ENCODE data around the gene FADS3. TPM values are rescaled to one million over a fixed set of nuclear protein-coding genes. Genes with fewer than 3 reads are reported as not detected.
A peak's percentile ranks its signal among the peaks of the same experiment; 100 is the strongest.

Gene FADS3
- polyA plus RNA-seq, 1 donor from 2014 or later: 21.8 TPM

- H3K27me3 Mint-ChIP-seq: no peaks in the 10 kb centered on the region
- H3K27ac Mint-ChIP-seq: no peak overlapping the region
- H3K36me3 Mint-ChIP-seq: peaks cover 2% of the 10 kb centered on the region
- H3K4me3 Mint-ChIP-seq: no peak overlapping the region
- H3K4me1 Mint-ChIP-seq: peaks cover 4 to 9% (median 5%) of the 10 kb centered on the region in 3 donors
- H3K9me3 Mint-ChIP-seq: peaks cover 0 to 1% (median 0%) of the 10 kb centered on the region in 3 donors
Measured at GRCh38 chr11:61839742-61840141, 51.6 kb downstream of the FADS3 start.

GRCh38 chr11:61838921-61839320 lies 52.4 kb downstream of the FADS3 start:
- Mint-ChIP-seq H3K4me3 (no peak overlapping the region), H3K4me1 (peaks cover 9 to 14% (median 12%) of the 10 kb centered on the region in 3 donors), H3K27ac (no peak overlapping the region), H3K36me3 (peaks cover 2% of the 10 kb centered on the region), H3K27me3 (no peaks in the 10 kb centered on the region), H3K9me3 (peaks cover 0 to 1% (median 0%) of the 10 kb centered on the region in 3 donors)

- peaks cover 1% of the 10 kb centered on the region for H3K27me3 Mint-ChIP-seq
- peaks cover 0 to 1% (median 0%) of the 10 kb centered on the region in 3 donors for H3K9me3 Mint-ChIP-seq
- H3K4me3 Mint-ChIP-seq: no peak overlapping the region
- H3K27ac Mint-ChIP-seq: no peak overlapping the region
- H3K4me1 Mint-ChIP-seq: peaks cover 13 to 16% (median 15%) of the 10 kb centered on the region in 3 donors
- H3K36me3 Mint-ChIP-seq: peaks cover 2% of the 10 kb centered on the region
Measured at GRCh38 chr11:61838501-61838900, 52.8 kb downstream of the FADS3 start.

- Mint-ChIP-seq H3K4me1 (peaks cover 15 to 17% (median 16%) of the 10 kb centered on the region in 3 donors), H3K4me3 (no peak overlapping the region), H3K9me3 (peaks cover 0 to 1% (median 0%) of the 10 kb centered on the region in 3 donors), H3K27ac (no peak overlapping the region), H3K36me3 (peaks cover 2% of the 10 kb centered on the region), H3K27me3 (peaks cover 2% of the 10 kb centered on the region)
Measured at GRCh38 chr11:61837411-61838005, 53.8 kb downstream of the FADS3 start.

- peaks cover 2% of the 10 kb centered on the region for H3K36me3 Mint-ChIP-seq
- H3K27ac Mint-ChIP-seq: no peak overlapping the region
- H3K9me3 Mint-ChIP-seq: peaks cover 0 to 1% (median 0%) of the 10 kb centered on the region in 3 donors
- peaks cover 15 to 17% (median 16%) of the 10 kb centered on the region in 3 donors for H3K4me1 Mint-ChIP-seq
- no peak overlapping the region for H3K4me3 Mint-ChIP-seq
- peaks cover 2% of the 10 kb centered on the region for H3K27me3 Mint-ChIP-seq
Measured at GRCh38 chr11:61836193-61836592, 55.2 kb downstream of the FADS3 start.

GRCh38 chr11:61834278-61835048 lies 56.9 kb downstream of the FADS3 start:
- Mint-ChIP-seq H3K4me3 (no peak overlapping the region), H3K27ac (peak overlapping the region in 1 of 3 donors; percentile 88), H3K9me3 (no peaks in the 10 kb centered on the region), H3K4me1 (peaks cover 15 to 23% (median 17%) of the 10 kb centered on the region in 3 donors), H3K27me3 (peaks cover 3% of the 10 kb centered on the region), H3K36me3 (peaks cover 2% of the 10 kb centered on the region)

GRCh38 chr11:61833926-61834277 lies 57.4 kb downstream of the FADS3 start:
- Mint-ChIP-seq H3K9me3 (no peaks in the 10 kb centered on the region), H3K27me3 (peaks cover 7% of the 10 kb centered on the region), H3K4me1 (peaks cover 15 to 23% (median 17%) of the 10 kb centered on the region in 3 donors), H3K4me3 (peak overlapping the region in 1 of 4 donors; percentile 64), H3K36me3 (peaks cover 4% of the 10 kb centered on the region), H3K27ac (peak overlapping the region in 1 of 3 donors; percentile 88)

- Mint-ChIP-seq H3K4me1 (peaks cover 16 to 23% (median 17%) of the 10 kb centered on the region in 3 donors), H3K27ac (peak overlapping the region in 1 of 3 donors; percentile 88), H3K27me3 (peaks cover 7% of the 10 kb centered on the region), H3K4me3 (no peak overlapping the region), H3K36me3 (peaks cover 4% of the 10 kb centered on the region), H3K9me3 (no peaks in the 10 kb centered on the region)
Measured at GRCh38 chr11:61833471-61833870, 57.9 kb downstream of the FADS3 start.

- Mint-ChIP-seq H3K36me3 (peaks cover 4% of the 10 kb centered on the region), H3K27me3 (peaks cover 7% of the 10 kb centered on the region), H3K27ac (no peak overlapping the region), H3K9me3 (no peaks in the 10 kb centered on the region), H3K4me3 (no peak overlapping the region), H3K4me1 (peaks cover 16 to 23% (median 18%) of the 10 kb centered on the region in 3 donors)
Measured at GRCh38 chr11:61832754-61833153, 58.6 kb downstream of the FADS3 start.

GRCh38 chr11:61832207-61832606 lies 59.1 kb downstream of the FADS3 start:
- Mint-ChIP-seq H3K9me3 (no peaks in the 10 kb centered on the region), H3K27me3 (peaks cover 7% of the 10 kb centered on the region), H3K27ac (no peak overlapping the region), H3K4me3 (no peak overlapping the region), H3K36me3 (peaks cover 4% of the 10 kb centered on the region), H3K4me1 (peaks cover 17 to 23% (median 19%) of the 10 kb centered on the region in 3 donors)

GRCh38 chr11:61830237-61831105 lies 60.9 kb downstream of the FADS3 start:
- Mint-ChIP-seq H3K27me3 (peaks cover 7% of the 10 kb centered on the region), H3K4me3 (peak overlapping the region in 3 of 4 donors; percentile 8 to 53 (median 41)), H3K9me3 (no peaks in the 10 kb centered on the region), H3K36me3 (peaks cover 2% of the 10 kb centered on the region), H3K27ac (no peak overlapping the region), H3K4me1 (peaks cover 16 to 19% (median 19%) of the 10 kb centered on the region in 3 donors)

GRCh38 chr11:61829806-61830205 lies 61.5 kb downstream of the FADS3 start:
- H3K27ac Mint-ChIP-seq: no peak overlapping the region
- no peaks in the 10 kb centered on the region for H3K9me3 Mint-ChIP-seq
- peaks cover 14 to 19% (median 16%) of the 10 kb centered on the region in 3 donors for H3K4me1 Mint-ChIP-seq
- H3K27me3 Mint-ChIP-seq: peaks cover 7% of the 10 kb centered on the region
- H3K36me3 Mint-ChIP-seq: peaks cover 2% of the 10 kb centered on the region
- peak overlapping the region in 2 of 4 donors; percentile 41 to 88 for H3K4me3 Mint-ChIP-seq

GRCh38 chr11:61828629-61829407 lies 62.5 kb downstream of the FADS3 start:
- H3K9me3 Mint-ChIP-seq: no peaks in the 10 kb centered on the region
- H3K27ac Mint-ChIP-seq: no peak overlapping the region
- H3K27me3 Mint-ChIP-seq: peaks cover 7% of the 10 kb centered on the region
- peaks cover 8 to 13% (median 8%) of the 10 kb centered on the region in 3 donors for H3K4me1 Mint-ChIP-seq
- peak overlapping the region; percentile 32 to 90 (median 83) for H3K4me3 Mint-ChIP-seq
- H3K36me3 Mint-ChIP-seq: peaks cover 2% of the 10 kb centered on the region

- H3K4me3 Mint-ChIP-seq: peak overlapping the region; percentile 32 to 90 (median 83)
- H3K36me3 Mint-ChIP-seq: peaks cover 2% of the 10 kb centered on the region
- peaks cover 6 to 7% (median 6%) of the 10 kb centered on the region in 3 donors for H3K4me1 Mint-ChIP-seq
- H3K27ac Mint-ChIP-seq: no peak overlapping the region
- peaks cover 5% of the 10 kb centered on the region for H3K27me3 Mint-ChIP-seq
- H3K9me3 Mint-ChIP-seq: no peaks in the 10 kb centered on the region
Measured at GRCh38 chr11:61828379-61828628, 63.0 kb downstream of the FADS3 start.

Measured in IgD-negative memory B cell (primary cell).